NCI-H2227 (cell line): ENCODE measurements around the gene MBD3L2.
A peak's percentile ranks its signal among the peaks of the same experiment; 100 is the strongest.
"Not testable (repeated sequence)": the region's sequence is repeated elsewhere in the genome, so short reads cannot be mapped to it uniquely, and the experiment has no call there.

Source experiments
- DNase-seq: peaks from one replicate; lab custom pipeline; 2025; ENCODE audit not compliant: unreplicated experiment; lab: John Stamatoyannopoulos, UW

The MBD3L2 gene

GRCh38 chr19:7059977-7060376 lies 10.9 kb downstream of the MBD3L2 start:
- not testable (repeated sequence) for DNase-seq

- DNase-seq: no peak
Measured at GRCh38 chr19:7063339-7063738, 14.2 kb downstream of the MBD3L2 start.

GRCh38 chr19:7063764-7064418 lies 14.8 kb downstream of the MBD3L2 start:
- no peak for DNase-seq

GRCh38 chr19:7067122-7067521 lies 18.0 kb downstream of the MBD3L2 start:
- DNase-seq: peak; percentile 34

- no peak for DNase-seq
Measured at GRCh38 chr19:7067716-7068115, 18.6 kb downstream of the MBD3L2 start.

GRCh38 chr19:7068599-7068998 lies 19.5 kb downstream of the MBD3L2 start:
- no peak for DNase-seq

GRCh38 chr19:7069042-7069903 lies 20.2 kb downstream of the MBD3L2 start, which contains the start of gene ZNF557:
ZNF557 (plus strand) TSS chr19:7069703; CDS start chr19:7075075, 5,372 bp downstream.
- DNase-seq: peak; percentile 95

- no peak for DNase-seq
Measured at GRCh38 chr19:7069904-7070226, 20.7 kb downstream of the MBD3L2 start.

- DNase-seq: no peak
Measured at GRCh38 chr19:7072541-7072940, 23.4 kb downstream of the MBD3L2 start.

GRCh38 chr19:7074705-7075282 lies 25.7 kb downstream of the MBD3L2 start:
- DNase-seq: no peak

GRCh38 chr19:7076151-7076550 lies 27.0 kb downstream of the MBD3L2 start:
- no peak for DNase-seq

GRCh38 chr19:7078008-7078407 lies 28.9 kb downstream of the MBD3L2 start:
- no peak for DNase-seq

GRCh38 chr19:7083076-7083956 lies 34.2 kb downstream of the MBD3L2 start:
- no peak for DNase-seq

- DNase-seq: no peak
Measured at GRCh38 chr19:7088999-7089398, 39.9 kb downstream of the MBD3L2 start.

GRCh38 chr19:7098096-7098495 lies 49.0 kb downstream of the MBD3L2 start:
- DNase-seq: peak; percentile 4

- peak; percentile 97 for DNase-seq
Measured at GRCh38 chr19:7098701-7099596, 49.8 kb downstream of the MBD3L2 start.

GRCh38 chr19:7099597-7099921 lies 50.4 kb downstream of the MBD3L2 start:
- DNase-seq: no peak
